COR-L47 (cell line): ENCODE results near the gene COIL.

ENCODE experiments used
- DNase-seq: peaks from one replicate; lab custom pipeline; 2025; lab: John Stamatoyannopoulos, UW

Gene COIL

DNA sequence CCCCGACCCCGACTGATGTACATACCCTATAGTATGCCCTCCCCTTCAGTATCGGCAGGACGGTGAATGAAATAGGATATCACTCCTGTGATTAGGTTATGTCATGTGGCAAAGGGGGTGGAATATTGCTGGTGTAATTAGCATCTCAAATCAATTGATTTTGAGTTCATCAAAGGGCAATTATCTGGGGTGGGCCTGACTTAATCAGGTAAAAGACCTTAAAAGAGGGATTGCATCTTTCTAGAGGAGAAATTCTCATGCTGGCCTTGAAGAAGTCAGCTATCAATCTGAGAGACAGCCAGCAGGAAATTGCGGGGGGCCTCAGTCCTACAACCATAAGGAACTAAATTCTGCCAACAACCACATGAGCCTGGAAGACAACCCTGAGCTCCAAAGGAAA is 57.3 kb downstream of the COIL start:
- no peak for DNase-seq

DNA sequence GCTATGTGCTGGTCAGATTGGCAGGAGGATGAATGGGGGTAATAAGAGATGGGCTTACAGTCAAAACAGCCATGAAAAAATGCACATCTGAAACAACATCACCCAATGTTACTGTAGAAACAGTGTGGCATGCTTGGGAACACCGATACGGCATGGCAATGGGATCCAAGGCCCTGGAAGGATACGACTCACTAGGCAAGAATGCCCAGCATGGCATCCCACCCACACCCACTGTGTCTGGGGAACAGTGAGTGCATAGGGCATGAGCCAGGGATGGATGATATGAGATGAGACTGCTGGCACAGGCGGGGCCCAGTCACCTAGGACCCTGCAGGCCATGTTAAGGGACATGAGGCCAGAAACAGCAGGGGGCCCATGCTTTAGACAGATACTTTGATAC is 58.5 kb downstream of the COIL start:
- DNase-seq, result no peak

DNA sequence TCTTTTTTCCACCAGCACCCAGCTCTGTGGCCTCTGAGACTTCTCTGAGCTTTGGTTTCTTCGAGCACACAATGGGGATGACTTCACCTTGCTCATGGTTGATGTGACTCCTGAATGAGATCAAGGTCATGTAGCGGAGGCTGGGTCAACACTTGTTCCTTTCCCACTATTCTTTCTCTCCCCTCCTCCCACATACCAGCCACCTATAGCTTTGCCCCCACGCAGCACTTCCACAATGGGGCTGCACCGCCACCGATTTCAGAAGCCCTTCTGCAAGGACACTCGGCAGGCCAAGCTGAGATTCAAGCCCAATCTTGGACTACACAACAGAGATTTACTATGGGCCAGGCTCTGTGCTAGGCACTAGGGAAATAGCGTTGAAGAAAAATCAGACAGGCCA is 61.4 kb downstream of the COIL start:
- DNase-seq, result no peak

DNA sequence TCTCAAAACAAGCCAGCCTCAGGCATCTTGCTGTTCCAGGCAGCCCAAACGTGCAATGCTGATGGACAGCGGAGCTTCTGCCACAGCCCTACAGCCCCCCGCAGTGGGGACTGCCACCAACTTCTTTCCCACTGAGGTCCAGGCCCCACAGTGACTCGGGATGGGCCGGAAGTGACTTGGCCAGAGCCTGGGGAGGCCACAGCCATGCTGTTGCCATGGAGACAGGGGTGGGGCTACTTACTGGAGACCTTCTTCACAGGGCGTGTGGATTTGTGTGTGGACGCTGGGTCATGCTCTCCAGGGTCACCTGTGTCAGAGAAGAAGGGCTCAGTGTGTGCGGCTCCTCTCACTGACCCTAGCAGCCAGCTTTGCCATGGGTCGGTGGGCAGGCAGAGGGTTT is 62.0 kb downstream of the COIL start:
- no peak for DNase-seq

DNA sequence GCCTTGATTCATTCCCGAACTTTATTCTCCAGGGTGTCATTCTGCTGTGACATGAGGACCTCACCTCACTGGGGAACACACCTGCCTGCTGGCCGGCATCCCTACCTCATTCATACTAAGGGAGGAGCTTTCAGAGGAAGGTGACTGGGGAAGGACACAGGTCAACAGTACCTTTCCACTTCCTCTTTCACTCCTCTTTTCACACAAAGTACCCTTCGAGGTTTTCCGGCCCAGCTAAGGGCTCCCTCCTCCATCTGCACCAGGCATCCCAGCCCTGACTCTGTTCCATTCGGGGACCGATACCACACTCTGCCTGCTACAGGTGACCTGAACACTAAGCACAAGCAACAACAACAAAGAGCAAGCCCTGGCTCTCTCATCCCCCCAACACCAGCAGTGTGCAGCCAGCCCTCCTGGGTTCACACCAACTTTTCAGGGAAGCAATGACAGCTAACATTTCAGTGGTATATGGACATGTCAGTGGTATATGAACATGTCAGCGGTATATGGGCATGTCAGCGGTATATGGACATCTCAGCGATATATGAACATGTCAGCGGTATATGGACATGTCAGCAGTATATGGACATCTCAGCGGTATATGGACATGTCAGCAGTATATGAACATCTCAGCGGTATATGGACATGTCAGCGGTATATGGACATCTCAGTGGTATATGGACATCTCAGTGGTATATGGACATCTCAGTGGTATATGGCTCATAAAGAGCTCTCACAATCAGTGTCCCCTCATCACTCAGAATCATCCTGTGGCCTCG is 63.0 kb downstream of the COIL start:
- no peak for DNase-seq

DNA sequence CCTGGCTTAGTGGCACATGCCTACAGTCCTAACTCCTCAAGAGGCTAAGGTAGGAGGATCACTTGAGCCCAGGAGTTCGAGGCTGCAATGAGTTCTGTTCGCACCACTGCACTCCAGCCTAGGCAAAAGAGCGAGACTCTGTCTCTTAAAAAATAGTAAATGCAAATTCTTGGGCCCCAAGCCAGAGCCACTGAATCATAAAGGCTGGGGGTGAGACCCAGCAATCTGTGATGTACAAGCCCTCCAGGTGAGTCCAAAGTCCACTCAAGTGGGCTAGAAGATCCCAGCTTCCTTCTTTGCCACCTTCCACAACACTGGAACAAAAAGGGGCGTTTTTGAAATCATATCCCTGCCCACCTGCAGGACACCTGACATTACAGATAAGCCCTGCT is 63.9 kb downstream of the COIL start:
- DNase-seq, result no peak

DNA sequence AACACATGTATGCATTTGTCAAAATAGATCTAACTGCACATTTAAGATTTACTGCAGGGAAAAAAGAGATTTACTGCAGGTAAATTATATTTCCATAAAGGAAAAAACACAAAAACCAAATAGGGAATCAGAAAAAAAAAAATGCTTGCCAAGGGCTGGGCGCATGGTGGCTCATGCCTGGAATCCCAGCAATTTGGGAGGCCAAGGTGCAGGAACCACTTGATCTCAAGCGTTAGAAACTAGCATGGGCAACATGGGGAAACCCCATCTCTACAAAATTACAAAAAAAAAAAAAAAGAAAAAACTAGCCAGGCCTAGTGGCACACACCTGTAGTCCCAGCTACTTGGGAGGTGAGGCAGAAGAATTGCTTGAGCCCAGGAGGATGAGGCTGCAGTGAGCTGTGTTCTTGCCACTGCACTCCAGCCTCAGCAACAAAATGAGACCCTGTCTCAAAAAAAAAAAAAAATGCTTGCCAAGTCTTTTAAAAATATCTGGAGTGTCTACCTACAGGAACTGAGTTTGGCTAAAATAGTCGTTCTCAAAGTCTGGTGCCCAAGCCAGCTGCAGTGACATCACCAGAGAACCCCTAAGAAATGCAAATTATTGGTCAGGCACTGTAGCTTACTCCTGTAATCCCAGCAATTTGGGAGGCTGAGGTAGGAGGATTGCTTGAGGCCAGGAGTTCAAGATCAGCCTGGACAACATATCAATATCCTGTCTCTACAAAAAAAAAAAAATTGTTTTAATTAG is 64.5 kb downstream of the COIL start:
- no peak for DNase-seq

DNA sequence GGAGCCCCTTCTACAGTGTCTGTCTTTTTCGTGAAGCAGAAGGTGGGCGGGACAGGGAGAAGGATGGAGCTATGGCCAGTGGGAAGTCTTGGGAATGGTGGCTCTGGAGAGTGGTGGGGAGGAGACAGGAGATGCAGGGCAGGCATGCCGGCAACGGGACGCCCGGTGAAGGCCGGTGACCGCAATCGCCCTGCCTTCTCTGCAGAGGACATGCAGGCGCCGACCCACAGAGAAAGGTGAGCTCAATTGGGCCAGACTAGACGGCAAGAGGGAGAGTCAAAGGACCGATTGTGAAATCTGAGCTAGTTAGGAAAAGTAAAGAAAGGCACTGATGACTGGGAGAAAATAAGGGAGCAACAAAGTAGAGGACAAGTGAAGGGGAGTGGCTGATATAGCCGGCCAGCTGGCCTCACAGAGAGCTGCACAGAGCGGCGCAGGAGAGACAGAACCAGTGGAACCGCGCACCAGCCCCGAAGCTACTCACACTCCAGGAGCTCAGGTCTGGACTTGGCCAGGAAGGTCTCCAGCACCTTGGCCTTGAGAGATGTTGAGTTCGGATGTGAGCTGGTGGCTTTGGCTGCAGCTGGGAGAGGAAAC is 65.9 kb downstream of the COIL start:
- DNase-seq, result no peak

DNA sequence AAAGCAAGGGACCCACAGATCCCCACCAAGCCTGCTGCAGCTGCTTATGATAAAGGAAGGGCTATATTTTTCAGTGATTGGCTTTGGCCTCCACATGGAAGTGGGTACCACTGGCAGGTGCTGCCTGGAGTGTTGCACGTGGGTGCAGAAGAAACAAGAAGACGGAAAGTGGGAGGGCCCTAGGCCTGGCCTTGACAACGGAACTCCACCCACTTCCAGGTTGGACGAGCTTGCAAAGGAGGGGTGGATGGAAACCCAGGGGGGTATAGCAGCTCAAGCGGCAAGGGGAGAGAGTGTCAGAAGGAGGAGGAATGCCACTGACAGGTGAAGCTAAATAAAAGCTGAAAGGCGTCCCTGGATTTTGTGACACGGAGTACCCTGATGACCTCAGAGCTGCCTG is 67.3 kb downstream of the COIL start:
- no peak for DNase-seq

DNA sequence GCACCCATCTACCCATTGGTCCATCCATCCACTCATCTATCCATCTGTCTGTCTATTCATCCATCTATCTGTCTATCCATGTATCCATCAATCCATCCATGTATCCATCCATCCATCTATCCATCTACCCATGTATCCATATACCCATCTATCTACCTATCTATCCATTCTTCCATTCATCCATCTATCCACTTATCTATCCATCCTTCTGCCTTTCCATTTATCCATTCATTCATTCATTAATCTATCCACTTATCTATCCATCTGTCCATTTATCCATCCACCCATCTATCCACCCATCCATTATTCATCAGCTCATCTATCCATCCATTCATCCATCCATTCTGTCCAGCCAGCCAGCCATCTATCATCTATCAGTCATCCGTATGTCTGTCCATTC is 68.5 kb downstream of the COIL start:
- no peak for DNase-seq

DNA sequence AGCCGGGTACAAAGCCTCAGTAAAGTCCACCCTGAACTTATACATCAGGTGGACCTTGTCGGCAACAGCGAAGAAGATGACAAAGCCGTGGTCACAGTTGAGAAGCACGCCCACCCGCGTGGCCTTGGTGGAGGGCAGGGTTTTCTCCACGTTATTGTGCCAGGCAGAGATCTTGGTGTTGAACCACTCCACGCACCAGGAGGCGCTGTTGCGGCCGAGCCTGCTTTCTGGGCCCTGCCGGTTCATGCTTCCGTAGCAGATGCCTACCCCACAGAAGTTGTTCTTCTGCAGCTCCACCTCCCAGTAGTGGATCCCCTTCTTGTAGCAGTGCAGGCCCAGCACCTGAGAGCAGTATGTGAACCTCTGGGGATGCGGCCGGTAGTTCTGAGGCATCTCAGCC is 69.1 kb downstream of the COIL start:
- DNase-seq, result no peak

DNA sequence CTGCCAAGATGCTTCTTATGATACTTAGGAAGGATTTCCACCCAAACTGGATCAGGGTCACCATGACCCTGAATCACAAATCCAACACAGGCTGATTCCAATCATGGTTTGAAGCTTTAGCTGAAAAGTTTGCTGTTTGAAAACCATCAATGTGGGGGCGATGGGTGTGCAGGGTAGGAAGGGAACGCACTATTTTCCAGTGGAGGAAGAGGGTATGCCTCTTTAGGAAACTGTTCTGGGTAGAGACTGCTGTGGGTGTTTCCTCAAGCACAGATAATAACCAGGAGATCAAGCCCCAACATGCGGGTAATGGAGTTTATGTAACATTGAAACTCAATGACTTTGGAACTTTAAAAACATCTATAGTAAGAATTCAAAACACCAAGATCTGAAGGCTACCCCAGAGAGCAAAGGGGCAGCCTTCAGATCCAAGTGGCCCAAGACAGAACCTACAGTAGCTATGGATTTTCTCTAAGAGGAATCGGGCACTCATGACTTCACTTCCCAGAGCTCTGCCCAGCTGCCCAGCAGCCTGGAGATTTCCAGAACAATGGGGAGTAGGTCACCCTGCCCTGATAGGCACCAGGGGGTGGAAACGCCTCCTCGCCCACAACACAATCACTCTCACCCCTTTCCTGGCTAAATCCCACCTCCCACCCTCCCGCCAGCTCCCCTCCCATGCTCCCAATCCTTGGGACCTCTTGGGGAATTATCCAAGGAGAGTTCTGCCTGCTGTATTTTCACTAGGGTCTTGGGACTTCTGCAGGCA is 69.8 kb downstream of the COIL start:
- DNase-seq, result no peak

DNA sequence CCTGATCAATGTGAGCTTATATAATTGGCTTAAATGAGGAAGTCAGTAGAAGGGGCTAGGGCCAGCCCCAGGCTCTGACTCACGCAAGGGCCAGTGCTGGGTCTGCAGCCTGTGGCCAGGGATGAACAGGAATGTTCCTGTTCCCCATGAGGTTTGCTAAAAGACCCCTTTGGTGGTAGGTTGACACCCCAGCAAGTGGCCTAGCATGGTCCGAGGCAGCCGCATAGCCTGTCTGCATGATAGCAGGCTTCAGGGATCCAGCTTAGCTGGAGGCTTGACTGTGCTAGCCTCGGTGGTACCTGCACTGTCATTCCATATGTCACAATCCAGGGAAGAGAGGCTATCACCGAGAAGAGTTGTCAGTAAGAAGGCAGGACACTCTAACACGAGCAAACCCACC is 70.5 kb downstream of the COIL start:
- no peak for DNase-seq
